Measurements from ENCODE around the gene CCHCR1.
"Not testable (repeated sequence)": the region's sequence is repeated elsewhere in the genome, so short reads cannot be mapped to it uniquely, and the experiment has no call there.

DNA sequence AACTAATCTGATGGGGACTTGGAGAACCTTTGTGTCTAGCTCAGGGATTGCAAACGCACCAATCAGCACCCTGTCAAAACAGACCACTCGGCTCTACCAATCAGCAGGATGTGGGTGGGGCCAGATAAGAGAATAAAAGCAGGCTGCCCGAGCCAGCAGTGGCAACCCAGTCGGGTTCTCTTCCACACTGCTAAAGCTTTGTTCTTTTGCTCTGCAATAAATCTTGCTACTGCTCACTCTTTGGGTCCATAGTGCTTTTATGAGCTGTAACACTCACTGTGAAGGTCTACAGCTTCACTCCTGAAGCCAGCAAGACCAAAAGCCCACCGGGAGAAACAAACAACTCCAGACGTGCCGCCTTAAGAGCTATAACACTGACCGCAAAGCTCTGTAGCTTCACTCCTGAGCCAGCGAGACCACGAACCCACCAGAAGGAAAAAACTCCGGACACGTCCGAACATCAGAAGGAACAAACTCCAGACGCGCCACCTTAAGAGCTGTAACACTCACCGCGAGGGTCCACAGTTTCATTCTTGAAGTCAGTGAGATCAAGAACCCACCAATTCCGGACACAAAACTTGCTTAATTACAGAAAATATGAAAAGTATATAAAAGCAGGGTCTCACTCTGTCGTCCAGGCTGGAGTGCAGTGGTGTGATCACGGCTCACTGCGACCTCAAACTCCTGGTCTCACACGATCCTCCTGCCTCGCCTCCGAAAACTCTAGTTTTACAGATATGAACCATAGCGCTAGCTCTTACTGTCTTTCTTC is 38.8 kb upstream of the CCHCR1 start:
- TF ChIP-seq, protein P1, sequence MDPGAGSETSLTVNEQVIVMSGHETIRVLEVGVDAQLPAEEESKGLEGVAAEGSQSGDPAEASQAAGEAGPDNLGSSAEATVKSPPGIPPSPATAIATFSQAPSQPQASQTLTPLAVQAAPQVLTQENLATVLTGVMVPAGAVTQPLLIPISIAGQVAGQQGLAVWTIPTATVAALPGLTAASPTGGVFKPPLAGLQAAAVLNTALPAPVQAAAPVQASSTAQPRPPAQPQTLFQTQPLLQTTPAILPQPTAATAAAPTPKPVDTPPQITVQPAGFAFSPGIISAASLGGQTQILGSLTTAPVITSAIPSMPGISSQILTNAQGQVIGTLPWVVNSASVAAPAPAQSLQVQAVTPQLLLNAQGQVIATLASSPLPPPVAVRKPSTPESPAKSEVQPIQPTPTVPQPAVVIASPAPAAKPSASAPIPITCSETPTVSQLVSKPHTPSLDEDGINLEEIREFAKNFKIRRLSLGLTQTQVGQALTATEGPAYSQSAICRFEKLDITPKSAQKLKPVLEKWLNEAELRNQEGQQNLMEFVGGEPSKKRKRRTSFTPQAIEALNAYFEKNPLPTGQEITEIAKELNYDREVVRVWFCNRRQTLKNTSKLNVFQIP (CRISPR knock-in tag; IDR thresholded peaks at IDR 0.05; ENCODE audit: borderline replicate concordance, low read depth): not testable (repeated sequence)
- TF ChIP-seq ESRRG (CRISPR knock-in tag; IDR thresholded peaks at IDR 0.05); TOX (CRISPR knock-in tag; IDR thresholded peaks at IDR 0.05; ENCODE audit: borderline replicate concordance); OSR1 (CRISPR knock-in tag; IDR thresholded peaks at IDR 0.05); ISL1 (CRISPR knock-in tag; IDR thresholded peaks at IDR 0.05); ZNF70 (CRISPR knock-in tag; IDR thresholded peaks at IDR 0.05); ZFP30 (CRISPR knock-in tag; IDR thresholded peaks at IDR 0.05): not testable (repeated sequence)
- TF ChIP-seq, protein P2, sequence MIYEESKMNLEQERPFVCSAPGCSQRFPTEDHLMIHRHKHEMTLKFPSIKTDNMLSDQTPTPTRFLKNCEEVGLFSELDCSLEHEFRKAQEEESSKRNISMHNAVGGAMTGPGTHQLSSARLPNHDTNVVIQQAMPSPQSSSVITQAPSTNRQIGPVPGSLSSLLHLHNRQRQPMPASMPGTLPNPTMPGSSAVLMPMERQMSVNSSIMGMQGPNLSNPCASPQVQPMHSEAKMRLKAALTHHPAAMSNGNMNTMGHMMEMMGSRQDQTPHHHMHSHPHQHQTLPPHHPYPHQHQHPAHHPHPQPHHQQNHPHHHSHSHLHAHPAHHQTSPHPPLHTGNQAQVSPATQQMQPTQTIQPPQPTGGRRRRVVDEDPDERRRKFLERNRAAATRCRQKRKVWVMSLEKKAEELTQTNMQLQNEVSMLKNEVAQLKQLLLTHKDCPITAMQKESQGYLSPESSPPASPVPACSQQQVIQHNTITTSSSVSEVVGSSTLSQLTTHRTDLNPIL (CRISPR knock-in tag; IDR thresholded peaks at IDR 0.05; ENCODE audit: low read depth): not testable (repeated sequence)
- TF ChIP-seq, protein P3, sequence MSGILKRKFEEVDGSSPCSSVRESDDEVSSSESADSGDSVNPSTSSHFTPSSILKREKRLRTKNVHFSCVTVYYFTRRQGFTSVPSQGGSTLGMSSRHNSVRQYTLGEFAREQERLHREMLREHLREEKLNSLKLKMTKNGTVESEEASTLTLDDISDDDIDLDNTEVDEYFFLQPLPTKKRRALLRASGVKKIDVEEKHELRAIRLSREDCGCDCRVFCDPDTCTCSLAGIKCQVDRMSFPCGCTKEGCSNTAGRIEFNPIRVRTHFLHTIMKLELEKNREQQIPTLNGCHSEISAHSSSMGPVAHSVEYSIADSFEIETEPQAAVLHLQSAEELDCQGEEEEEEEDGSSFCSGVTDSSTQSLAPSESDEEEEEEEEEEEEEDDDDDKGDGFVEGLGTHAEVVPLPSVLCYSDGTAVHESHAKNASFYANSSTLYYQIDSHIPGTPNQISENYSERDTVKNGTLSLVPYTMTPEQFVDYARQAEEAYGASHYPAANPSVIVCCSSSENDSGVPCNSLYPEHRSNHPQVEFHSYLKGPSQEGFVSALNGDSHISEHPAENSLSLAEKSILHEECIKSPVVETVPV (CRISPR knock-in tag; IDR thresholded peaks at IDR 0.05): not testable (repeated sequence)
